Liver (tissue), 9 donors: ENCODE results near the gene MTMR2. TPM values are rescaled to one million over a fixed set of nuclear protein-coding genes. Genes with fewer than 3 reads are reported as not detected.

Experiments used
- DNase-seq: peaks from one replicate; pipeline ENCODE4 v3.0.0-alpha.2; 2017; ENCODE audit warnings: low spot score
- H3K27ac ChIP-seq, 2 donors: one replicate each; pipeline ENCODE4 v1.7.0; 2013; ENCODE audit warnings: inconsistent platforms in 2 of 2, low read length in 2 of 2, control low read depth in 1 of 2, low read depth in 1 of 2, mild to moderate bottlenecking in 1 of 2
- H3K27me3 ChIP-seq, 4 donors: one replicate each; pipeline versions ENCODE4 v1.6.1 to v1.7.0; 2013; ENCODE audit warnings: low read length in 3 of 4, inconsistent platforms in 1 of 4, mild to moderate bottlenecking in 1 of 4, moderate library complexity in 1 of 4; ENCODE audit not compliant: control insufficient read depth in 4 of 4, insufficient read depth in 4 of 4
- H3K36me3 ChIP-seq, 4 donors: one replicate each; pipeline versions ENCODE4 v1.6.1 to v1.7.0; 2013; ENCODE audit warnings: low read length in 3 of 4, mild to moderate bottlenecking in 3 of 4, low read depth in 1 of 4, moderate library complexity in 1 of 4; ENCODE audit not compliant: control insufficient read depth in 4 of 4, insufficient read depth in 3 of 4
- H3K4me1 ChIP-seq, 4 donors: one replicate each; pipeline versions ENCODE4 v1.6.1 to v1.7.0; 2013; ENCODE audit warnings: low read length in 3 of 4, mild to moderate bottlenecking in 3 of 4, moderate library complexity in 1 of 4; ENCODE audit not compliant: control insufficient read depth in 4 of 4, insufficient read depth in 4 of 4
- H3K4me3 ChIP-seq, 3 donors: one replicate each; pipeline versions ENCODE4 v1.6.1 to v1.7.0; 2013; ENCODE audit warnings: low read length in 3 of 3, control low read depth in 1 of 3, low read depth in 1 of 3, mild to moderate bottlenecking in 1 of 3
- H3K9ac ChIP-seq, 2 donors: one replicate each; pipeline ENCODE4 v1.7.0; 2013; ENCODE audit warnings: low read length in 2 of 2, mild to moderate bottlenecking in 2 of 2, moderate library complexity in 2 of 2, control low read depth in 1 of 2, low read depth in 1 of 2
- H3K9me3 ChIP-seq, 4 donors: one replicate each; pipeline versions ENCODE4 v1.6.1 to v1.7.0; 2013; ENCODE audit warnings: low read length in 3 of 4; ENCODE audit not compliant: control insufficient read depth in 4 of 4
- EGR1 ChIP-seq, 2 donors: IDR thresholded peaks; 2 replicates each; pipeline ENCODE4 v1.6.1; 2016 to 2018; ENCODE audit warnings: antibody characterized with exemption in 2 of 2, low read depth in 2 of 2
- FOXA1 ChIP-seq: IDR thresholded peaks from 2 replicates; pipeline ENCODE4 v1.6.1; 2016; ENCODE audit warnings: antibody characterized with exemption
- FOXA2 ChIP-seq: IDR thresholded peaks from 2 replicates; pipeline ENCODE4 v1.6.1; 2016; ENCODE audit warnings: antibody characterized with exemption
- GABPA ChIP-seq, 2 donors: IDR thresholded peaks in 1 of 2; conservative IDR thresholded peaks in 1 of 2; 2 replicates each; pipeline ENCODE4 v1.6.1; 2016; ENCODE audit warnings: antibody characterized with exemption in 2 of 2, mild to moderate bottlenecking in 1 of 2, moderate library complexity in 1 of 2
- HNF4A ChIP-seq, 2 donors: conservative IDR thresholded peaks; 2 replicates each; pipeline ENCODE4 v1.6.1; 2016; ENCODE audit warnings: antibody characterized with exemption in 2 of 2, mild to moderate bottlenecking in 2 of 2
- HNF4G ChIP-seq: IDR thresholded peaks from 2 replicates; pipeline ENCODE4 v1.6.1; 2016; ENCODE audit warnings: antibody characterized with exemption
- JUND ChIP-seq, 2 donors: IDR thresholded peaks; 2 replicates each; pipeline ENCODE4 v1.6.1; 2016; ENCODE audit warnings: antibody characterized with exemption in 2 of 2
- NR2F2 ChIP-seq: IDR thresholded peaks from 2 replicates; pipeline ENCODE4 v1.6.1; 2016; ENCODE audit warnings: antibody characterized with exemption
- RAD21 ChIP-seq, 2 donors: IDR thresholded peaks; 2 replicates each; pipeline ENCODE4 v1.6.1; 2016; ENCODE audit warnings: antibody characterized with exemption in 2 of 2, mild to moderate bottlenecking in 2 of 2
- RXRA ChIP-seq, 2 donors: IDR thresholded peaks; 2 replicates each; pipeline ENCODE4 v1.6.1; 2017 to 2018; ENCODE audit warnings: antibody characterized with exemption in 2 of 2, mild to moderate bottlenecking in 1 of 2
- TAF1 ChIP-seq: conservative IDR thresholded peaks from 2 replicates; pipeline ENCODE4 v1.6.1; 2016; ENCODE audit warnings: antibody characterized with exemption, mild to moderate bottlenecking
- YY1 ChIP-seq: IDR thresholded peaks from 2 replicates; pipeline ENCODE4 v1.6.1; 2016; ENCODE audit warnings: antibody characterized with exemption, mild to moderate bottlenecking
- WGBS: extraction: QIAGEN DNeasy Blood & Tissue Kit; methylation state at CpG from one replicate; pipeline ENCODE4 v1.1.7; 2013; 5-methylcytosine and 5-hydroxymethylcytosine counted together
- polyA plus RNA-seq, 2 donors: library from polyadenylated mRNA; stranded (reverse) in 1 of 2; unstranded in 1 of 2; fragments of 200-250 nt in 1 of 2; fragments of >200 nt in 1 of 2; fragmentation: Nextera tagmentation in 1 of 2; extraction: Ambion mirVana in 1 of 2; gene quantifications; one replicate each; pipeline versions ENCODE4 v1.2.1 to v1.2.3, GENCODE V29; 2013 to 2015
- total RNA-seq, 2 donors: library from RNA; depleted of rRNA; stranded (reverse); fragments of >200 nt; gene quantifications; one replicate each; pipeline ENCODE4 v1.2.3, GENCODE V29; 2014
- TF ChIP-seq, protein P1 (sequence below): fragments of 150-350 bp; IDR thresholded peaks from 2 replicates; pipeline ENCODE4 v1.5.1; 2017; ENCODE audit warnings: improper control_type of control experiment, low read depth, low read length; ENCODE audit not compliant: missing input control
- TF ChIP-seq, protein P2 (sequence below): IDR thresholded peaks from 2 replicates; pipeline ENCODE4 v1.6.1; 2016; ENCODE audit warnings: antibody characterized with exemption
- TF ChIP-seq, protein P3 (sequence below): IDR thresholded peaks from 2 replicates; pipeline ENCODE4 v1.6.1; 2016; ENCODE audit warnings: antibody characterized with exemption
- TF ChIP-seq, protein P4 (sequence below): IDR thresholded peaks from 2 replicates; pipeline ENCODE4 v1.6.1; 2016; ENCODE audit warnings: antibody characterized with exemption, mild to moderate bottlenecking
- donor health status: healthy.
- donor health status: healthy.
- donor health status: healthy.
- donor health status: healthy.
- donor health status: healthy.

The MTMR2 gene
- total and polyA plus RNA-seq, 4 donors = 2.0 to 9.5 (median 3.1) TPM

DNA sequence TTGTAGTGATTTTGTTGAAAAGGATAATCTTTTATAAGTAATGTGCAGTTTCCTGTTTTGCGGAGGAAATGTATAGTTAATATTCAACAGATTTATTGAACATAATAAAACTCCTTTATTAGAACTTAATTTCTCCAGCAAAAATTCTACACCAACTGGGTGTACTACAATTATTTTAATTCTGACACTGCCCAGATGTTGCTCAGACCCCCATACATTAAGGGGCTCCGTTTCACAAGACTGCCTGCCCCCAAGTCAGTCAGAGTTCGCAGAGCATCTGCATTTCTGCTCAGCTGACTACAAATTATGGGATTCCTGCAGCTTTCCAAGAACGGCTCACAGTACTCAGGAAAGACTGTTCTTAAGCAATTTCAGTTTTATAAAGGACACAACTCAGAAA is 127.4 kb downstream of the MTMR2 start:
- DNase-seq = no peak
- Histone ChIP-seq H3K27me3 (no peaks in the 10 kb centered on the region), H3K4me3 (no peak overlapping the region), H3K27ac (no peak overlapping the region), H3K9me3 (no peaks in the 10 kb centered on the region), H3K4me1 (peaks cover 7 to 33% (median 14%) of the 10 kb centered on the region in 4 donors), H3K9ac (peak overlapping the region in 1 of 2 donors; percentile 29), H3K36me3 (peaks cover 2 to 7% (median 5%) of the 10 kb centered on the region in 4 donors)
- TF ChIP-seq YY1 (no peak), FOXA1 (no peak), GABPA (IDR thresholded peaks at IDR 0.05 in 1 of 2, conservative IDR thresholded peaks at IDR 0.05 in 1 of 2) (no peak), JUND (IDR thresholded peaks at IDR 0.05) (no peak), HNF4A (conservative IDR thresholded peaks at IDR 0.05) (no peak), FOXA2 (no peak), RAD21 (IDR thresholded peaks at IDR 0.05) (no peak), HNF4G (no peak), TAF1 (no peak), EGR1 (IDR thresholded peaks at IDR 0.05; ENCODE audit: low read depth in 2 of 2) (no peak), RXRA (IDR thresholded peaks at IDR 0.05) (no peak), NR2F2 (no peak)
- TF ChIP-seq, protein P1, sequence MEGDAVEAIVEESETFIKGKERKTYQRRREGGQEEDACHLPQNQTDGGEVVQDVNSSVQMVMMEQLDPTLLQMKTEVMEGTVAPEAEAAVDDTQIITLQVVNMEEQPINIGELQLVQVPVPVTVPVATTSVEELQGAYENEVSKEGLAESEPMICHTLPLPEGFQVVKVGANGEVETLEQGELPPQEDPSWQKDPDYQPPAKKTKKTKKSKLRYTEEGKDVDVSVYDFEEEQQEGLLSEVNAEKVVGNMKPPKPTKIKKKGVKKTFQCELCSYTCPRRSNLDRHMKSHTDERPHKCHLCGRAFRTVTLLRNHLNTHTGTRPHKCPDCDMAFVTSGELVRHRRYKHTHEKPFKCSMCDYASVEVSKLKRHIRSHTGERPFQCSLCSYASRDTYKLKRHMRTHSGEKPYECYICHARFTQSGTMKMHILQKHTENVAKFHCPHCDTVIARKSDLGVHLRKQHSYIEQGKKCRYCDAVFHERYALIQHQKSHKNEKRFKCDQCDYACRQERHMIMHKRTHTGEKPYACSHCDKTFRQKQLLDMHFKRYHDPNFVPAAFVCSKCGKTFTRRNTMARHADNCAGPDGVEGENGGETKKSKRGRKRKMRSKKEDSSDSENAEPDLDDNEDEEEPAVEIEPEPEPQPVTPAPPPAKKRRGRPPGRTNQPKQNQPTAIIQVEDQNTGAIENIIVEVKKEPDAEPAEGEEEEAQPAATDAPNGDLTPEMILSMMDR = no peak
- TF ChIP-seq, protein P2, sequence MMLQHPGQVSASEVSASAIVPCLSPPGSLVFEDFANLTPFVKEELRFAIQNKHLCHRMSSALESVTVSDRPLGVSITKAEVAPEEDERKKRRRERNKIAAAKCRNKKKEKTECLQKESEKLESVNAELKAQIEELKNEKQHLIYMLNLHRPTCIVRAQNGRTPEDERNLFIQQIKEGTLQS = no peak
- TF ChIP-seq, protein P3, sequence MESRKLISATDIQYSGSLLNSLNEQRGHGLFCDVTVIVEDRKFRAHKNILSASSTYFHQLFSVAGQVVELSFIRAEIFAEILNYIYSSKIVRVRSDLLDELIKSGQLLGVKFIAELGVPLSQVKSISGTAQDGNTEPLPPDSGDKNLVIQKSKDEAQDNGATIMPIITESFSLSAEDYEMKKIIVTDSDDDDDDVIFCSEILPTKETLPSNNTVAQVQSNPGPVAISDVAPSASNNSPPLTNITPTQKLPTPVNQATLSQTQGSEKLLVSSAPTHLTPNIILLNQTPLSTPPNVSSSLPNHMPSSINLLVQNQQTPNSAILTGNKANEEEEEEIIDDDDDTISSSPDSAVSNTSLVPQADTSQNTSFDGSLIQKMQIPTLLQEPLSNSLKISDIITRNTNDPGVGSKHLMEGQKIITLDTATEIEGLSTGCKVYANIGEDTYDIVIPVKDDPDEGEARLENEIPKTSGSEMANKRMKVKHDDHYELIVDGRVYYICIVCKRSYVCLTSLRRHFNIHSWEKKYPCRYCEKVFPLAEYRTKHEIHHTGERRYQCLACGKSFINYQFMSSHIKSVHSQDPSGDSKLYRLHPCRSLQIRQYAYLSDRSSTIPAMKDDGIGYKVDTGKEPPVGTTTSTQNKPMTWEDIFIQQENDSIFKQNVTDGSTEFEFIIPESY = no peak
- TF ChIP-seq, protein P4, sequence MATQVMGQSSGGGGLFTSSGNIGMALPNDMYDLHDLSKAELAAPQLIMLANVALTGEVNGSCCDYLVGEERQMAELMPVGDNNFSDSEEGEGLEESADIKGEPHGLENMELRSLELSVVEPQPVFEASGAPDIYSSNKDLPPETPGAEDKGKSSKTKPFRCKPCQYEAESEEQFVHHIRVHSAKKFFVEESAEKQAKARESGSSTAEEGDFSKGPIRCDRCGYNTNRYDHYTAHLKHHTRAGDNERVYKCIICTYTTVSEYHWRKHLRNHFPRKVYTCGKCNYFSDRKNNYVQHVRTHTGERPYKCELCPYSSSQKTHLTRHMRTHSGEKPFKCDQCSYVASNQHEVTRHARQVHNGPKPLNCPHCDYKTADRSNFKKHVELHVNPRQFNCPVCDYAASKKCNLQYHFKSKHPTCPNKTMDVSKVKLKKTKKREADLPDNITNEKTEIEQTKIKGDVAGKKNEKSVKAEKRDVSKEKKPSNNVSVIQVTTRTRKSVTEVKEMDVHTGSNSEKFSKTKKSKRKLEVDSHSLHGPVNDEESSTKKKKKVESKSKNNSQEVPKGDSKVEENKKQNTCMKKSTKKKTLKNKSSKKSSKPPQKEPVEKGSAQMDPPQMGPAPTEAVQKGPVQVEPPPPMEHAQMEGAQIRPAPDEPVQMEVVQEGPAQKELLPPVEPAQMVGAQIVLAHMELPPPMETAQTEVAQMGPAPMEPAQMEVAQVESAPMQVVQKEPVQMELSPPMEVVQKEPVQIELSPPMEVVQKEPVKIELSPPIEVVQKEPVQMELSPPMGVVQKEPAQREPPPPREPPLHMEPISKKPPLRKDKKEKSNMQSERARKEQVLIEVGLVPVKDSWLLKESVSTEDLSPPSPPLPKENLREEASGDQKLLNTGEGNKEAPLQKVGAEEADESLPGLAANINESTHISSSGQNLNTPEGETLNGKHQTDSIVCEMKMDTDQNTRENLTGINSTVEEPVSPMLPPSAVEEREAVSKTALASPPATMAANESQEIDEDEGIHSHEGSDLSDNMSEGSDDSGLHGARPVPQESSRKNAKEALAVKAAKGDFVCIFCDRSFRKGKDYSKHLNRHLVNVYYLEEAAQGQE = no peak
- WGBS = 58% methylated on average over 4 of the region's 4 CpGs
